Brain microvascular endothelial cell (primary cell): ENCODE data around the gene TDRD12.

Experiments used
- DNase-seq: peaks from one replicate; pipeline ENCODE4 v3.0.0-alpha.2; 2020
- H3K27ac ChIP-seq: fragments of 250-450 bp; sonication (Bioruptor Pico); 2 replicates; pipeline ENCODE4 v1.5.1; 2020; ENCODE audit warnings: mild to moderate bottlenecking, moderate library complexity
- H3K27me3 ChIP-seq: fragments of 250-450 bp; sonication (Bioruptor Pico); replicated peaks from 2 replicates; pipeline ENCODE4 v1.5.1; 2020; ENCODE audit warnings: mild to moderate bottlenecking
- H3K36me3 ChIP-seq: fragments of 250-450 bp; sonication (Bioruptor Pico); replicated peaks from 2 replicates; pipeline ENCODE4 v1.5.1; 2020; ENCODE audit warnings: mild to moderate bottlenecking
- H3K4me3 ChIP-seq: 2 replicates; pipeline ENCODE4 v1.5.1; 2011; ENCODE audit warnings: low read depth, mild to moderate bottlenecking, control low read depth, low read length, moderate library complexity
- in situ Hi-C: cut with HindIII; loops from 2 replicates; pipeline ENCODE4 v1.10.0; 2017; ENCODE audit warnings: low sequenced_read_pairs, low pct_ligation_motif_present
- TF ChIP-seq, protein P1 (sequence below): IDR thresholded peaks from 2 replicates; pipeline ENCODE4 v1.5.1; 2011; ENCODE audit warnings: low read depth, mild to moderate bottlenecking, moderate library complexity, low read length, control low read depth, inconsistent platforms; ENCODE audit errors: missing control alignments

The TDRD12 gene

DNA sequence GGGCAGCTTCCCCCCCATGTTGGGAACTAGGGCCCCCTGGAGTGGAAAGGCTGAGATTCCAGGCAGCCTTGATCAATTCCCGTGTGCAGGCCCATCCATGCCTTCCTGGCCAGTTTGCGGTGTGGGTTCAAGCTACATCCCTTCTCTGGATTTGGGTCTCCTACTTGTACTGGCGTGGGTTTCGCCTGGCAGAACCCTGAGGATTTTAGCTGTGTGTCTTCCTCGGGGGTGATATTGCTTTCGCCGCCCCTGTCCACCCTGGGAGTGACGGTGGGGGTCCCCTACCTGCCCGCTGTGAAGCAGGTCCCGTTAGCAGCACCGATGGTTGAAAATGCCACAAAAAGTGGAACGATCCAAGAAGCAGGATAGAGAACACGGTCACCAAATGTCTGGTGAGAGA lies 138.6 kb downstream of the TDRD12 start:
- in situ Hi-C loops = no loop called here
- Histone ChIP-seq H3K27me3 (no peaks in the 10 kb centered on the region), H3K4me3 (no peak overlapping the region), H3K27ac (no peak overlapping the region), H3K36me3 (no peaks in the 10 kb centered on the region)
- DNase-seq = no peak
- TF ChIP-seq, protein P1, sequence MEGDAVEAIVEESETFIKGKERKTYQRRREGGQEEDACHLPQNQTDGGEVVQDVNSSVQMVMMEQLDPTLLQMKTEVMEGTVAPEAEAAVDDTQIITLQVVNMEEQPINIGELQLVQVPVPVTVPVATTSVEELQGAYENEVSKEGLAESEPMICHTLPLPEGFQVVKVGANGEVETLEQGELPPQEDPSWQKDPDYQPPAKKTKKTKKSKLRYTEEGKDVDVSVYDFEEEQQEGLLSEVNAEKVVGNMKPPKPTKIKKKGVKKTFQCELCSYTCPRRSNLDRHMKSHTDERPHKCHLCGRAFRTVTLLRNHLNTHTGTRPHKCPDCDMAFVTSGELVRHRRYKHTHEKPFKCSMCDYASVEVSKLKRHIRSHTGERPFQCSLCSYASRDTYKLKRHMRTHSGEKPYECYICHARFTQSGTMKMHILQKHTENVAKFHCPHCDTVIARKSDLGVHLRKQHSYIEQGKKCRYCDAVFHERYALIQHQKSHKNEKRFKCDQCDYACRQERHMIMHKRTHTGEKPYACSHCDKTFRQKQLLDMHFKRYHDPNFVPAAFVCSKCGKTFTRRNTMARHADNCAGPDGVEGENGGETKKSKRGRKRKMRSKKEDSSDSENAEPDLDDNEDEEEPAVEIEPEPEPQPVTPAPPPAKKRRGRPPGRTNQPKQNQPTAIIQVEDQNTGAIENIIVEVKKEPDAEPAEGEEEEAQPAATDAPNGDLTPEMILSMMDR = no peak

DNA sequence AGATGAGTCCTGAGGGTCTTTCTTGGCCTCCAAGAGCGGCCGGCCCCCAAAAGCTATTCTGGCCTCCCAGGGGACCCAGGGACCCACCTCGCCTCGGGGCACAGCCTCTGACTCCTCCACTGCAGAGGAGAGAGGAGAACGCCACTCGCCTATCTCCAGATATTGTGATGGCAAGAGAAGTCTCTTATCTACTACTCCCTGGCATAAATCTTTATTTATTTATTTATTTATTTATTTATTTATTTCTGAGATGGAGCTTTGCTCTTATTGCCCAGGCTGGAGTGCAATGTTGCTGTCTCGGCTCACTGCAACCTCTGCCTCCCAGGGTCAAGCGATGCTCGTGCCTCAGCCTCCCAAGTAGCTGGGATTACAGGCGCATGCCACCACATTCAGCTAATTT lies 139.0 kb downstream of the TDRD12 start:
- Histone ChIP-seq H3K4me3 (no peak overlapping the region), H3K27ac (no peak overlapping the region), H3K36me3 (no peaks in the 10 kb centered on the region), H3K27me3 (no peaks in the 10 kb centered on the region)
- DNase-seq = no peak
- TF ChIP-seq, protein P1 = no peak
- in situ Hi-C loops = no loop called here

DNA sequence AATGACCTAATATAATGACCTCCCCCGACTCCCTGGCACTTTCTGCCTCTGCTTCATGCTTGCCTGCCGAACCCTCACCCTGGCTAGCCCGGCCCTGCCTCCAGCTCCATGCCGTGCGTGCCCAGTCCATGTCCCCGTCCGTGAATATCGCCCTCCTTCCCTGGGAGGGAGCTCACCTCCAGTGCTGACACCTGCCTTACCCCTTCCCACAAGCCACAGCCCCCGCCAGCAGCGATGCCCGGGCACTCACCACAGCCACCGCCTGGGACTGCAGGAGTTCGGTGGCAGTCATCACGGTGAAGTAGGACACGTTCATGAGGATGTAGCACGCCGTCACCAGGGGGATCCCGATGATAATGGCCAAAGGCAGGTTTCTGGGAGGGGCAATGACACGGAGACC lies 140.0 kb downstream of the TDRD12 start:
- DNase-seq = no peak
- H3K36me3 ChIP-seq = no peaks in the 10 kb centered on the region
- H3K27ac ChIP-seq = no peak overlapping the region
- H3K4me3 ChIP-seq = no peak overlapping the region
- TF ChIP-seq, protein P1 = no peak
- in situ Hi-C loops = no loop called here
- no peaks in the 10 kb centered on the region for H3K27me3 ChIP-seq

DNA sequence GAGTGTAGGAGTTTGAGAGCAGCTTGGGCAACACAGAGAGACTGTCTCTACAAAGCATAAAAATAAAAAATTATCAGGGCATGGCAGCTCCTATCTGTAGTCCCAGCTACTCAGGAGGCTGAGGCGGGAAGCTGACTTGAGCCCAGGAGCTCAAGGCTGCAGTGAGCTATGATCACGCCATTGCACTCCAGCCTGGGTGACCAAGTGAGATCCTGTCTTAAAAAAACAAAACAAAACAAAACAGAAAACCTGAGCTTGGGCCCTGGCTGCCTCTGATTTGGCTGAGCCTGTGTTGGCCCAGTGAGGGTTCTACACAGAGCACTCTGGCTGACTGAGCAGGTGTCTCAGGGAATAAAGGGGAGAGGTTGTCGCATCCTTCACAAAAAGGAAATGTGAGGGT lies 142.0 kb downstream of the TDRD12 start:
- in situ Hi-C loops = no loop called here
- no peak overlapping the region for H3K4me3 ChIP-seq
- no peaks in the 10 kb centered on the region for H3K27me3 ChIP-seq
- H3K36me3 ChIP-seq = no peaks in the 10 kb centered on the region
- TF ChIP-seq, protein P1 = no peak
- no peak for DNase-seq
- H3K27ac ChIP-seq = no peak overlapping the region

DNA sequence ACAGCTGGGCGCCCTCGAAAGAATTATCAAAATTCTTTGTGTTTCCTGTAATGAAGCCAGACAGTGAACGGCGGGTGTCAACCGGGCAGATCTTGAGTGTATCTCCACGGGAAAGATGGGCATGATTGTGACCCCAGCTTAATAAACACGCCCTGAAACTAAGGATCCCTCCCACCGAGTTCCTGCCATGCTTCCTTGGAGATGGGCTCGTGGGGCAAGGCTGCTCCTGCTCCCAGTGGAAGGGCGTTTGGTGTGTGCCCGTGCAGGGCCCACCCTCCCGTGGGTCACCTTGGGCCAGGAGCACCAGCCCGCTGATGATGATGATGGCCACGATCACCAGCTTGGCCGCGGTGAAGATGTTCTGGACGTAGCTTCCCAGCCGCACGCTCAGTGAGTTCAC lies 142.6 kb downstream of the TDRD12 start:
- in situ Hi-C loops = no loop called here
- Histone ChIP-seq H3K27me3 (no peaks in the 10 kb centered on the region), H3K27ac (no peak overlapping the region), H3K36me3 (no peaks in the 10 kb centered on the region), H3K4me3 (no peak overlapping the region)
- no peak for DNase-seq
- TF ChIP-seq, protein P1 = no peak

DNA sequence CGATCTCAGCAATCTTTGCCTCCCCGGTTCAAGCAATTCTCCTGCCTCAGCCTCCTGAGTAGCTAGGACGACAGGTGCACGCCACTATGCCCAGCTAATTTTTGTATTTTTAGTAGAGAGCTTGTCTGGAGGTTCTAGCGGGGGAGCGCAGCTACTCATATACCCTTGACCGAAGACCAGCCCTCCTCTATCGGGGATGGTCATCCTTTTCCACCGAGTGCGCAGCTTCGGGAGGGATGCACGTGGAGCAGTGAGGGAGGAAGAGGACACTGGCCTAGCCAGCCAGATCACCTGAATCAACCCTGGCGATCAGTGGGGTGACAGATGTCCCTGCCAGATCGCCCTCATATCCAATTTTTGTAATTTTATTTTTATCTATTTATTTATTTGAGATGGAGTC lies 143.2 kb downstream of the TDRD12 start:
- in situ Hi-C loops = no loop called here
- TF ChIP-seq, protein P1 = no peak
- no peaks in the 10 kb centered on the region for H3K27me3 ChIP-seq
- H3K27ac ChIP-seq = no peak overlapping the region
- H3K4me3 ChIP-seq = no peak overlapping the region
- DNase-seq = no peak
- H3K36me3 ChIP-seq = no peaks in the 10 kb centered on the region
